GM21528 (cell line): ENCODE results near the gene POFUT1.
"Not testable (repeated sequence)": the region's sequence is repeated elsewhere in the genome, so short reads cannot be mapped to it uniquely, and the experiment has no call there.

Experiments used
- ATAC-seq: cut with Tn5 transposase; IDR thresholded peaks from one replicate; pipeline ENCODE4 v1.9.1; 2021; ENCODE audit warnings: mild to moderate bottlenecking, moderate library complexity; ENCODE audit not compliant: unreplicated experiment, low FRiP score

The POFUT1 gene

GRCh38 chr20:32263398-32263954, 55.8 kb downstream of the POFUT1 start:
- ATAC-seq = no peak

- ATAC-seq = no peak
Measured at GRCh38 chr20:32271620-32272019, 63.9 kb downstream of the POFUT1 start.

DNA sequence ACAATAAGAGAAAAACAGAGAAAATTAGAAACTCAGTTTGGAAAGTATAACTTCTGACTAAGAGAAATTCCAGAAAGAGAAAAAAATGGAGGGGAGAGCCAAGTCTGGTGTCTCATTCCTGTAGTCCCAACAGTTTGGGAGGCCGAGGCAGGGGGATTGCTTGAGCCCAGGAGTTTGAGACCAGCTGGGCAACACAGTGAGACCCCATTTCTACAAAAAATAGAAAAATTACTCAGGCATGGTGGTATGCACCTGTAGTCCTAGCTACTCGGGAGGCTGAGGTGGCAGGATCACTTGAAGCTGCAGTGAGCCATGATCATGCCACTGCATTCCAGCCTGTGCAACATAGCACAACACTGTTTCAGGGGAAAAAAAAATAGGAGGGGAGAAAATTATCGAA, 66.7 kb downstream of the POFUT1 start:
- no peak for ATAC-seq

- ATAC-seq = not testable (repeated sequence)
Measured at GRCh38 chr20:32275163-32275562, 67.5 kb downstream of the POFUT1 start.

DNA sequence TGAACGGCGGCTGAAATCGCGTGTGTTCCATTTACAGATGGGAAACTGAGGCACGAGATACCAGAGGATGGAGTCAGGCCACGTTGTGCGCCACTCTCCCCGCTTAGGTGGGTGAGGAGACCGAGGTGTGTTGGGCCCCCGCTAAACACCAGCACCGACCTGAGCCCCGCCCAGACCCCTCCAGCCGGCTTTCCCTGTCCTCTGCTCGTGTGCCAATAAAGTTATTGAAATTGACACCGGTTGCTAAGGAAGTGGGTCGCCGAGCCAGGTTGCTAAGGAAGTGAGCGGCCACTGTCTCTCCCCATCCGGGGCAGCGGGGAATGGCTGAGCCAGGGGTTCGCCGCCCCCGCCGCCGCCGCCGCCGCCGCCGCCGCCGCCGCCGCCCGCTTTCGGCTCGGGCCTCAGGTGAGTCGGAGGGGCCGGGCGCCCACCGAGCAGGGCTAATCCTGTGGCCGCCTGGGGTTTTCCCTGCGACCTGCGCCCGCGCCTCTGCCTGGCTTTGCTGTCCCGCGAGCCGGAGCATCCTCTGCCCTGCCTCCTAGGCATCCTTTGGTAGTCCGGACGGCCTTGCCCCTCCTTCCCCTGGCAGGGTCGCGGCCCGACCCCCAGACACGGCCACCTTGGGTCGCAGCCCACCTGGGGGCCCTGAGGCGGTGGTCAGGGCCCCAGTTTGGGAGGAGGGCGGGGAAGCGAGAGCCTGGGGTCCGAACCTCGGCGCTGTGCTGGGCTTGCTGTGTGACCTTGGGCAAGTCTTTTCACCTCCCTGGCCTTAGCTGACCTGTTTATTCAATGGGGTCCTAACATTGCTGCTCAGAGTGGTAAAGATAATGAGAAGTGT, 69.9 kb downstream of the POFUT1 start, which contains the start of gene KIF3B:
TSS of gene KIF3B (plus strand) at position 291 of the 838 bp plus-strand sequence. CDS start 32,127 bp downstream, outside the sequence.
- peak; percentile 60 for ATAC-seq

DNA sequence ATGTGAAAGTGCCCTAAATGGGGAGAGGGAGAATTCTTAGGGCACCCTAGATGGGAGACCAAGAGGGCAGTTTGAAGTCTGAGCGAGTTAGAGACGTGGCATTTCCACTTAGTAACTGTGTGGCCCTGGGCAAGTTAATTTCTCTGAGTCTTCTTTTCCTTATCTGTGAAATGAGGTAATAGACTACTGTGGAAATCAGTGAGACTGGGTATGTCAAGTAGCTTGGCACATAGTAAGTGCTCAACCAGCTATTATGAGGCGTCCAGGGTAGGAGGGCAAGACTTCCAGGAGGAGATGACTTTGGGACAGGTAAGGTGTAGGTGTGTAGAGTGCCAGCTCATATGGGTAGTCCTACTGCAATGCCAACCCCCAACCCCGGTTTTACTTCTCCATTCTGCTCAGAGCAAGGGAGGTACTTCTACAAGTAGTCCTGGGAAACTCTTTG, 70.5 kb downstream of the POFUT1 start:
- peak; percentile 47 for ATAC-seq

DNA sequence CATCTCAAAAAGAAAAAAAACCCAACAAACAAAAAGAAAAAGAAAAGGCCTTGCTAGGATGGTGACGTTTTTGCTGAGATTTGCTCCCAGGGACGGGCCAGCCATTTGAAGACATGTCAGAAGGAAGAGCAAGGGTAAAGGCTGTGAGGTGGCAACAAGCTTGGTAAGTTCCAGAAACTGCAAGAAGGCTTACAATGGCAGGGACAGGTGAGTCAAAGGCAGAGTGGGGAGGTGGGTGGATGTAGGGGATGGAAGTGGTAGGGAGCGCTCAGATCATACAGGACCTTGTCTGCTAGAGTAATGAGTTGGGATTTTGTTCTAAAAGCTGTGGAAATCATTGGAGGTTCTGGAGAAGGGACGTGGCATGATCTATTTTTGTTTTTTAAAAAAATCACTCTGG, 74.0 kb downstream of the POFUT1 start:
- no peak for ATAC-seq

DNA sequence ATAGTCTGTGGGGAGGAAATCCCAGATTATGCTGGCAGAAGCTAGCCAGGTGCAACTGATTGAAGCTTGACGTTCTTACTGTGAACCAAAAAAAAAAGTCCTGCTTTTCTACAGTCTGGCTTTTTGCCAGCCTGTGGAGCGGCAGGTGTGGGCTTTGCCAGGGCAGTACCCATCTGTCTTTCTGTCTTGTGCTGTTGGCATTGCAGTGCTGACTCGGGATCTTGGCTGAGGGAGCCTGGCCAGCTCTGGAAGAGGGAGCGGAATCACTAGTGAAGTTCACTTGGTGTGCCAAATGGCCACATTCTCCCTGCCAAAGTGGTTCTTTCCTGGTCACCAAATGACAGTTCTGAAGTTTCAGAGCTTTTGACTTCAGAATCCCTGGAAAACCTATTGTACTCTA, 74.8 kb downstream of the POFUT1 start:
- no peak for ATAC-seq

- ATAC-seq = no peak
Measured at GRCh38 chr20:32285082-32285620, 77.5 kb downstream of the POFUT1 start.

DNA sequence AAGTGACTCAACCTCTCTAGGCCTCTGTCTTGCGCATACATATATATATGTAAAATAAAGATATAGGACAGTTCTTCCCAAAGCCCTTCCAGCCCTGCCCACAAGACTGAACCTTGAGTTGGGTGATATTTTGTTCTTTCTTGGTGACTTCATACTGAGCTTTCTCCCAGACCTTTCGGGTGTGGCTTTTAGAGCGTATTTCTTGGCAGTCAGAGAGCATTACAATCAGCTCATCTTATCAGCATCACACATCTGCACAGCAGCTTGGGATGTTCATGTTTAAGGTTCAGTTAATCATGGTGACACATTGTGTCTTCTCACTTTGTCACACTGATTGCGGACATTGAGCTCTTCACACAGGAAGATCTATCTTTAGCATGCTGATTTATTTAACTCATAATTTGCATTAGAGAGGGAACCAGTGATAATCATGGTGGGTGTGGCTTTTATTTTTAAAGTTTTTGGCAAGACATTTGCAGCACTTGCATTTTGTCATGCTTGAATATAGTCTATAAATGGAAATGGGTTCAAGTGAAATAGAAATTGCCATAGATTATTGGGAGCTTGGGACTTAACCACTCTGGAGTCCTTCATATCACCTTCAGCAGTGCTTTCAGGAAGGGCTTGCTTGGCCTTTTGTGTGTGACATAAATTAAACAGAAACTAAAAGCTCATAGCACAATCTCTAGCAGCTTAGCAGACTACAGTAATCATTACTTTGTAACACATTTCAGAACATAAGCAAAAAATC, 78.1 kb downstream of the POFUT1 start:
- no peak for ATAC-seq

DNA sequence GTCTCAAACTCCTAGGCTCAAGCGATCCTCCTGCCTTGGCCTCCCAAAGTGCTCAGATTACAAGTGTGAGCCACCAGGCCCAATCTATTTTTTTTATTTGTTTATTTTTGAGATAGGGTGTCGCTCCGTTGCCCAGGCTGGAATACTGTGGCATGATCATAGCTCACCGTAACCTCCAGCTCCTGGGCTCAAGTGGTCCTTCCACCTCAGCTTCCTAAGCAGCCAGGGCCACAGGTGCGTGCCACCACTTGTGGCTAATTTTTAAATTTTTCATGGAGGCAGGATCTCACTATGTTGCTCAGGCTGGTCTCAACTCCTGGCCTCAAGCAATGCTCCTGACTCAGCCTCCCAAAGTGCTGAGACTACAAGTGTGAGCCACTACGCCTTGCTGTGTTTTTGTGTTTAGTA, 79.6 kb downstream of the POFUT1 start:
- no peak for ATAC-seq
